Pulmonary artery endothelial cell (primary cell): ENCODE measurements around the gene CNRIP1. TPM values are rescaled to one million over a fixed set of nuclear protein-coding genes. Genes with fewer than 3 reads are reported as not detected.

ENCODE experiments used
- DNase-seq: peaks from one replicate; pipeline ENCODE4 v3.0.0-alpha.2; 2011; ENCODE audit warnings: low read depth, low spot score
- total RNA-seq: library from RNA; depleted of rRNA; stranded (reverse); fragments of >200 nt; gene quantifications from 2 replicates; pipeline ENCODE4 v1.2.3, GENCODE V29; 2014

CNRIP1 gene
- total RNA-seq, 1 donor from 2014 or later, result 40.0 TPM

- DNase-seq, result no peak
These were observed 27.5 kb downstream of the CNRIP1 start for GRCh38 chr2:68292108-68292710.

DNA sequence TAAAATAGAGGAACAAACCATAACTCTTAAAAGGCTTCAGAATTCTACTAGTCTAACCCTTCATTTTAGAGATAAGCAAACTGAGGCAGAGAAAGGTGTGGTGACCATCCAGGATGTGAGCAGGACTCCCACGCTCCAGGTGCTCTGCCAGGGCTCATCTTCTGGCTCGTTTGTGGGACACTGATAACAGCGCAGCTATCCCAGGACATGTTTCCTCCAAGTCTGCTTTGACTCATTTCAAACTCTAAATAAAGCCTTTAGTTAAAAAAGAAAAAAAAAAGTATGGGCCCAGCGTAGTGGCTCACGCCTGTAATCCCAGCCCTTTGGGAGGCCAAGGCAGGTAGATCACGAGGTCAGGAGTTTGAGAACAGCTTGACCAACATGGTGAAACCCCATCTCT is 28.4 kb downstream of the CNRIP1 start:
- DNase-seq, result no peak

DNA sequence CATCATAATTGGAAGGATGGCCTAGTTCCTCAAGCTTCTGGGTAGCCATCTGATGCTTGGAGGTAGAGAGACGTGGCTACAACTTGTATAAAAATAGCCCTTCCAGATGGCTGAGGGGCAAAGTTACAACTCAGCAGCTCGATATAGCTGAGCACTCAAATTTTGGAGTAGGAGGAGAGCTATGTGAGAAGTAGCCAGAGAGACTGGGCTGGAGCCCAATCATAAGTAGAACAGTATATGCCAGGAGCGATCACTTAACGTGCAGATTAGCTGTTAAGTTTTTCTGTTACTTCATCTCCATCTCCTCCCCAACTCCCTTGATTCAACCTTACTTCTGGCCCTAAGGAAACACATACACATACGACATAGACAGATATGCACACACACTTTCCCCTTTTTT is 28.8 kb downstream of the CNRIP1 start:
- no peak for DNase-seq

GRCh38 chr2:68287580-68288441 is 31.9 kb downstream of the CNRIP1 start:
- no peak for DNase-seq

- DNase-seq, result no peak
These were observed 34.9 kb downstream of the CNRIP1 start for GRCh38 chr2:68284896-68285295.

- no peak for DNase-seq
These were observed 36.3 kb downstream of the CNRIP1 start for GRCh38 chr2:68283419-68283812.

GRCh38 chr2:68282811-68283418 is 36.8 kb downstream of the CNRIP1 start:
- DNase-seq, result no peak

DNA sequence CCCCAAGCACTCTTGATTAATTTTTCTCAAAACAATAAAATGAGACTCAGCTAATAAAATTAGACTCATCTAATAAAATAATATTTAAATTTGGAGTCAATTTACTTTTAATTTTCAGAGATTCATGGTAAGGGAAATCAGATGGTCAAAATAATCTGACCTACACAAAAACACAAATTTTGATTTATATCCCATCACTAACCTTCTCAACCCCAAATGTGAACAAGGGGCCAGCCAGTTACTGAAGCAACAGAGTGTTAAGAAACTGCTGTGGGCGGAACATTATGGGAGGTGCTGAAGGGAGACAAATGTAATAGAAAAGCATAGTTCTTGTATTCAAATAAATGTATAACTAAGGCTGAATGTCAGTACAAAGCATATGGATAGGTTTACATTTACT is 39.0 kb downstream of the CNRIP1 start:
- DNase-seq, result no peak

- DNase-seq, result no peak
These were observed 39.4 kb downstream of the CNRIP1 start for GRCh38 chr2:68280348-68280747.

- DNase-seq, result no peak
These were observed 40.1 kb downstream of the CNRIP1 start for GRCh38 chr2:68279691-68280090.

DNA sequence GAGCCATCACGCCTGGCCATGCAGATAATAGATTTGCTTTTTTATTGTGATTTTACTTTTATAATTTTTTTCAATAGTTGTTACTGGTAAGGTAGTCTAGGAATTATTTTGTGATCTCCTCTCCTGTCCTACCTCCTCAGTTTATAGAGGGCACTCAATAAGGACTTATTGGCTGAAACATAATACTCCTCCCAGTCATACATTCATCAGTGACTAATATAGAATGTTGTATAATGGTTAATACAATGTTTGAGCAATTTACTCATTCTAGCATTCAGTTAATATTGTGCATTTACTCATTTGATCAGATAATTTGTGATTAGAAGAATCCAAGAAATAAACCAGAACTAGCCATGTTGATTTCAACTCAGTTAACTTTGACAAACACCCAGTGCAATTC is 41.6 kb downstream of the CNRIP1 start:
- DNase-seq, result no peak

DNA sequence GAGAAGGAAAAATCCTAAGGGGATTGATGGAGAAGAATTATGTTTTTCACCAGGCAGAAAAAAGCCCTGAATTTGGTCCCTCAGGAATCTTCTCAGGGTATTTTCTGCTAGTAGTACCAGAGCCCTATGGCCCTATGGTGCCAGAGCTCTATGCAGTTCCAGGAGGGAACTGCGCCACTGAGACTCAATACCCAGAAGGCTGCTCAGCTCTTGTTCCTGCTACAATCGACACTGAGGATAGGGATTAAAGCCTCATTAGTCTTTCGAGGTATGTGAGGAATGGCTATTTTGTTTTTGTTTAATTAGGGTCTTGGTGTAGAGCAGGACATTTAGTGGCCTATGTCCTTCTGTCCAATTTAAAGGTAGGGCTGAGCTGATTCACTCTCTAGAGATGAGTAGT is 45.7 kb downstream of the CNRIP1 start:
- DNase-seq, result no peak

- no peak for DNase-seq
These were observed 47.3 kb downstream of the CNRIP1 start for GRCh38 chr2:68272246-68272994.

DNA sequence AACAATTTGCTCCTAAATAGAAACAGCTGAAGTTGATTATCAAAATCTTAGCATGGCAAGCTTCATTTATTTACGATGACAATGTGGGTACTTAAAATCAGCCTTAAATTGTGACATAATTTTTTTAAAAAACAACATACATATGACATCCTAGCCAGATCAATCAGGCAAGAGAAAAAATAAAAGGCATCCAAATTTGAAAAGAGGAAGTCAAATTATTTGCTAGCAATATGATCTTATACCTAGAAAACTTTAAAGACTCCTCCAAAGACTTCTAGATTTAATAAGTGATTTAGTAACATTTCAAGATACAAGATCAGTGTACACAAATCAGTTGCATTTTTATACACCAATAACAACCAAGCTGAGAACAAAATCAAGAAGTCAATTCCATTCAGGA is 53.1 kb downstream of the CNRIP1 start:
- DNase-seq, result no peak

- no peak for DNase-seq
These were observed 56.1 kb downstream of the CNRIP1 start for GRCh38 chr2:68263632-68264031.

- no peak for DNase-seq
These were observed 60.9 kb downstream of the CNRIP1 start for GRCh38 chr2:68258851-68259250.

GRCh38 chr2:68256093-68256450 is 63.7 kb downstream of the CNRIP1 start:
- no peak for DNase-seq

GRCh38 chr2:68253219-68254068 is 66.3 kb downstream of the CNRIP1 start:
- DNase-seq, result no peak

GRCh38 chr2:68252400-68253218 is 67.1 kb downstream of the CNRIP1 start, which contains the start of gene PPP3R1:
PPP3R1 (minus strand) TSS chr2:68252532; CDS start chr2:68252127, 405 bp downstream.
- peak; percentile 88 for DNase-seq

DNA sequence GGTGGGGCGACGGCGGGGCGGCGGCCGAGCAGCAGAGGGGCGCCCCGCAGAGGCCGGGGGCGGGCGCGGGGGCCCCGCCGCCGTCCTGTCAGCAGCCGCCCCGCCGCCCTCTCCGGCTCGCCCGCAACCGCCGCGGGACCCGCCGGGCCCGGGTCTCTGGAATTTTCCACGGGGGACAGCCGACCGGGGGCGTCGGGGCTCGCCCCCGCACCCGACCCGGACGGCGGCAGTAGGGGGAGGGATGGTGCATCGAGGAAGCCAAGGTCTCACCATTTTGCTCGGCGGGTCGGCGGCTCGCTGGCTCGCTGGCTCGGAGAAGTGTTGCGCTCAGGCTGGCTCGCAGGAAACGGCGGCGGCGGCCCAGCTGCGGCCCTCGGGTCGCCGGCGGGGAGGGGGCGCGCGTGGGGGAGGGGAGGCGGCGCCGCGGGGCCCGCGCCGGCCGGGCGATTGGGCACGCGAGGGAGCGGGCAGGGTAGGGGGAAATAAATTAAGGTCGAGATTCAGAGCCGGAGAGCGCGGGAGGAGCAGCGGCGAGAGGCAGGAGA is 67.8 kb downstream of the CNRIP1 start:
- DNase-seq, result no peak
